Tibial nerve (tissue), 4 donors: ENCODE measurements around the gene ABHD1. TPM values are rescaled to one million over a fixed set of nuclear protein-coding genes. Genes with fewer than 3 reads are reported as not detected.

ENCODE experiments used
- DNase-seq, 2 donors: peaks; one replicate each; pipeline ENCODE4 v3.0.0-alpha.2; 2019; ENCODE audit warnings: low spot score in 2 of 2
- H3K27ac ChIP-seq, 4 donors: fragments of 200-600 bp; sonication (generic) in 3 of 4; one replicate each; pipeline ENCODE4 v1.5.1; 2017 to 2019; ENCODE audit warnings: mild to moderate bottlenecking in 1 of 4
- H3K27me3 ChIP-seq, 2 donors: fragments of 200-600 bp; sonication (generic) in 1 of 2; one replicate each; pipeline versions ENCODE4 v1.5.1 to v1.6.0; 2017 to 2019
- H3K36me3 ChIP-seq, 3 donors: fragments of 200-600 bp; sonication (generic); one replicate each; pipeline ENCODE4 v1.5.1; 2018 to 2019
- H3K4me1 ChIP-seq, 4 donors: fragments of 200-600 bp; sonication (generic) in 3 of 4; one replicate each; pipeline ENCODE4 v1.5.1; 2017 to 2019
- H3K4me3 ChIP-seq, 4 donors: fragments of 200-600 bp; sonication (generic) in 3 of 4; one replicate each; pipeline ENCODE4 v1.5.1; 2017 to 2019; ENCODE audit warnings: mild to moderate bottlenecking in 1 of 4, moderate library complexity in 1 of 4
- H3K9me3 ChIP-seq, 4 donors: fragments of 200-600 bp; sonication (generic) in 3 of 4; one replicate each; pipeline ENCODE4 v1.5.1; 2017 to 2019
- CTCF ChIP-seq, 5 experiments: fragments of 200-600 bp in 3 of 5; fragments of 450-650 bp in 2 of 5; sonication (generic) in 3 of 5; IDR thresholded peaks; one replicate each; pipeline ENCODE4 v1.5.1; 2016 to 2019; ENCODE audit warnings: antibody characterized with exemption in 5 of 5, mild to moderate bottlenecking in 3 of 5, moderate library complexity in 2 of 5
- EP300 ChIP-seq, 2 donors: sonication (generic); formaldehyde crosslinking; IDR thresholded peaks; one replicate each; pipeline ENCODE4 v1.6.1; 2017; ENCODE audit warnings: antibody characterized with exemption in 2 of 2, mild to moderate bottlenecking in 1 of 2
- POLR2A ChIP-seq, 2 donors: fragments of 450-650 bp; IDR thresholded peaks; one replicate each; pipeline ENCODE4 v1.6.1; 2017; ENCODE audit warnings: antibody characterized with exemption in 2 of 2, mild to moderate bottlenecking in 2 of 2, moderate library complexity in 2 of 2
- WGBS, 2 donors: methylation state at CpG; one replicate each; pipeline ENCODE4 v1.1.5; 2018; 5-methylcytosine and 5-hydroxymethylcytosine counted together
- total RNA-seq, 4 donors: library from RNA; depleted of rRNA; stranded (reverse); fragments of >200 nt; gene quantifications; one replicate each; pipeline ENCODE4 v1.1.0, GENCODE V29; 2016

Gene ABHD1
- total RNA-seq, 4 donors from 2014 or later, result 0.42 to 0.78 (median 0.44) TPM; not detected in 1

GRCh38 chr2:27093430-27094352, 29.9 kb upstream of the ABHD1 start:
- no peak overlapping the region for H3K4me3 ChIP-seq
- WGBS, 2 donors, result 88 to 90% methylated on average over 5 to 6 of the region's 6 CpGs
- no peak for DNase-seq
- H3K36me3 ChIP-seq, result peaks cover 0 to 5% (median 0%) of the 10 kb centered on the region in 3 donors
- H3K27ac ChIP-seq, result peak overlapping the region in 1 of 4 donors; percentile 34
- no peaks in the 10 kb centered on the region for H3K27me3 ChIP-seq
- H3K9me3 ChIP-seq, result no peaks in the 10 kb centered on the region
- TF ChIP-seq POLR2A (IDR thresholded peaks at IDR 0.05) (no peak), CTCF (IDR thresholded peaks at IDR 0.05) (no peak), EP300 (IDR thresholded peaks at IDR 0.05) (no peak)
- H3K4me1 ChIP-seq, result peaks cover 0 to 12% (median 4%) of the 10 kb centered on the region in 4 donors

- H3K4me3 ChIP-seq, result no peak overlapping the region
- no peak for DNase-seq
- no peaks in the 10 kb centered on the region for H3K27me3 ChIP-seq
- no peaks in the 10 kb centered on the region for H3K9me3 ChIP-seq
- TF ChIP-seq POLR2A (IDR thresholded peaks at IDR 0.05) (no peak), CTCF (IDR thresholded peaks at IDR 0.05) (no peak), EP300 (IDR thresholded peaks at IDR 0.05) (no peak)
- WGBS, 2 donors, result 91 to 92% methylated on average over 24 of the region's 24 CpGs
- H3K36me3 ChIP-seq, result peaks cover 0 to 8% (median 0%) of the 10 kb centered on the region in 3 donors
- no peak overlapping the region for H3K27ac ChIP-seq
- peaks cover 0 to 12% (median 4%) of the 10 kb centered on the region in 4 donors for H3K4me1 ChIP-seq
These were observed 29.1 kb upstream of the ABHD1 start for GRCh38 chr2:27094353-27094984.

- WGBS, 2 donors, result 94 to 96% methylated on average over 2 of the region's 2 CpGs
- no peak for DNase-seq
- Histone ChIP-seq H3K4me1 (peaks cover 0 to 12% (median 4%) of the 10 kb centered on the region in 4 donors), H3K27me3 (no peaks in the 10 kb centered on the region), H3K9me3 (no peaks in the 10 kb centered on the region), H3K36me3 (peaks cover 0 to 17% (median 0%) of the 10 kb centered on the region in 3 donors), H3K4me3 (no peak overlapping the region), H3K27ac (no peak overlapping the region)
- TF ChIP-seq EP300 (IDR thresholded peaks at IDR 0.05), result no peak
- no peak for TF ChIP-seq POLR2A (IDR thresholded peaks at IDR 0.05)
- TF ChIP-seq CTCF (IDR thresholded peaks at IDR 0.05), result no peak
These were observed 28.2 kb upstream of the ABHD1 start for GRCh38 chr2:27095427-27095744.

GRCh38 chr2:27095745-27096651, 27.6 kb upstream of the ABHD1 start:
- no peak for TF ChIP-seq EP300 (IDR thresholded peaks at IDR 0.05)
- no peak for TF ChIP-seq POLR2A (IDR thresholded peaks at IDR 0.05)
- TF ChIP-seq CTCF (IDR thresholded peaks at IDR 0.05), result no peak
- H3K4me1 ChIP-seq, result peaks cover 0 to 12% (median 4%) of the 10 kb centered on the region in 4 donors
- H3K36me3 ChIP-seq, result peaks cover 0 to 21% (median 0%) of the 10 kb centered on the region in 3 donors
- peak overlapping the region in 3 of 4 donors; percentile 15 to 39 (median 28) for H3K4me3 ChIP-seq
- peak overlapping the region in 1 of 4 donors; percentile 39 for H3K27ac ChIP-seq
- DNase-seq, result peak in 1 of 2 donors; percentile 48
- no peaks in the 10 kb centered on the region for H3K9me3 ChIP-seq
- WGBS, 2 donors, result 29 to 30% methylated on average over 18 of the region's 18 CpGs
- H3K27me3 ChIP-seq, result no peaks in the 10 kb centered on the region
